Bone marrow (tissue), 2 donors: ENCODE measurements around the gene S100A5.

Experiments
- DNase-seq, 2 donors: peaks; one replicate each; lab custom pipeline; 2025; lab: John Stamatoyannopoulos, UW

Gene S100A5

DNA sequence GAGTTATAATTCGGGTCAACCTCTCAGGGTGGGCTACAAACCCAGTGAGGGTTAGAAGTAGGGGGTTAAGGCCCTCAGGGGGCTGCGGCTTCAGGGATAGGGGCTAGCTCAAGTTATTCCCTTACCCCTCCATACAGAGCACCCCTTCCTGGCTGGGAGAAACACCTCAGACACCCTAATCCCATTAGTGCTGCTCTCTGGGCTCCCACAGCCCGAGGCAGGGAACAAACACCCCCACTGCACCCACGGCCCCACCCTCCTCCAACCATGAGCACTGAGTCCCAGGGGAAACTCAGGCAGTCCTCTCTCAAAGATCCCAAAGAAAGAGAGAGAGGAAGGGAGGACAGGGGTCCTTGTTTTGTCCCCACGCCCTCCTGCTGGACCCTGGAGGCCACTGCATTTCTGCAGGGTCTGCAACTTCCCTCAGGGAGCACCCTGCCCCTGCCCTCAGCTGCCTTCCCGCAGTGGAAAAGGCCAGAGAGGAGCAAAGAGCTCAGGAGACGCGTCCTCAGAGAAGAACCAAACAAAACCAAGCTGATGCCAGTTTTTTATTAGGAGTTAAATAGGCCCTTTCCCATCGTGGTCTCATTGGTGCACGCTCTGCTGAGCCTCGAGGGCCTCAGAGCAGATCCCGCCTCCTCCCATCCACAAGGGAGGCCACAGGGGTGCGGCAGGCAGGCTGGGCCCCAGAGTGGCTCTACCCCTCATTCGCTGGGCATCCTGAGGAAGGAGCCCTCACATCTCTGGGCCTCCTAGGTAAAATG, 6.2 kb upstream of the S100A5 start:
- DNase-seq, result no peak

DNA sequence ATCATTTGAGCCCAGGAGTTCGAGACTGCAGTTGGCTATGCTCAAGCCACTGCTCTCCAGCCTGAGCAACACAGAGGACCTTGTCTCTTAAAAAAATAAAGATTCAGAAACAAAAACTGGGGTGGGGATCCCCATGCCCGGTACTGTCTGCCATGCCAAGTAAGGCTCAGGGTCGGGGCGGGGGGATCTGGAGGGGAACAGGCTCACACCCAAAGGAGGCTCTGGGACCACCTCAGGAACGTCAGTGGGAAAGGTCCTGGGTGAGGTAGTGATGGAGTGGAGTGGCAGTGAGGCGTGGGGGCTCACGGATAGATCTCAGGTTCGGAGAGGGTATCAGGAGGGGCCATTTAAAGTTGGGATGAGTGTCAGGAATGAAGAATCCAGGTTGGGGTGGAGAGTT, 5.6 kb upstream of the S100A5 start:
- DNase-seq, result no peak

DNA sequence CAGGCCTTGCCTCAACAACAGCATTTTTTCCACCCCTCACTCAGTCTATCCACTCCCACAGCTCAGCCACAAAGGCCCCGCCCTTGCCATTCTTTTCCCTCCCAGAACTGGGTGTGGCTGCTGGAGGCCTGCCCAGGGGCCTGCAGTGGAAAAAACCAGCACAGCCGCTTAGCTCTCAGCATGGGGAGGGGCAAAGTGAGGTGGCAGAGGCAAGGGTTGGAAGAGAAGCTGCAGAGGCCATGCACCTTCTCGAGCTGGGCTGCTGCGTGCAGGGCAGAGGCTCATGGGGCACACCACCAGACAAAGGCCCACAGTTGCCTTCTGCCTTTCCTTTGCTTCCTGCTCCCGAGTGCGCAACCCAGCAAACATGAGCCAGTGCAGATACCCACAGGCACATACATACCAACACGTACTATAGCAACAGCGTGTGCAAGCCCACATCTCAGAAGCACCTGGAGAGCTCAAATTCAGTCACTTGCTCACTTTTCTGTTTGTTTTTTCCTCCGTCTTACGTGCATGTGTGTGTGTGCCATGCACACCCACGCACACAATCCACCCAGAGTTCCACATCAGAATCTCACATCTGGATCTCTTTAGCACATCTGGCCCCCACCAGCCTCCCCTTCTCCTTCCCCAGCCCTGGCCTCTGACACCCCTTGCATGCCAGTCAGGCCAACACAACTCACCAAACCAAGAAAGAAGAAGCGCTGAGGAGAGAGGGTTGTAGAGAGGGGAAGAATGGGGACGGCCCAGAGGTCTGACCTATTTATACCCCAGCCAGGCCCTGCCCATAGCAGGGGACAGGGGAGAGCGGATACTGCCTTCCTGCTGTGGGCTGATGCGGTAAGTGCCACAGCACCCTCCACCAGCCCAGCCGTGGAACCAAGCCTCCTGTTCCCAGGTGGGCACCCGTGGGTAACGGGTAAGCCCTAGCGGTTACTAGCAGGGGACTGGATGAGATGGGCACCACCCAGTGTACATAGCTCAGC, 4.6 kb upstream of the S100A5 start, which contains the start of gene S100A4:
Gene S100A4 (minus strand): TSS at position 740 of the 989 bp plus-strand sequence. CDS start 1,012 bp downstream, outside the sequence.
- DNase-seq, result peak; percentile 58 to 90

DNA sequence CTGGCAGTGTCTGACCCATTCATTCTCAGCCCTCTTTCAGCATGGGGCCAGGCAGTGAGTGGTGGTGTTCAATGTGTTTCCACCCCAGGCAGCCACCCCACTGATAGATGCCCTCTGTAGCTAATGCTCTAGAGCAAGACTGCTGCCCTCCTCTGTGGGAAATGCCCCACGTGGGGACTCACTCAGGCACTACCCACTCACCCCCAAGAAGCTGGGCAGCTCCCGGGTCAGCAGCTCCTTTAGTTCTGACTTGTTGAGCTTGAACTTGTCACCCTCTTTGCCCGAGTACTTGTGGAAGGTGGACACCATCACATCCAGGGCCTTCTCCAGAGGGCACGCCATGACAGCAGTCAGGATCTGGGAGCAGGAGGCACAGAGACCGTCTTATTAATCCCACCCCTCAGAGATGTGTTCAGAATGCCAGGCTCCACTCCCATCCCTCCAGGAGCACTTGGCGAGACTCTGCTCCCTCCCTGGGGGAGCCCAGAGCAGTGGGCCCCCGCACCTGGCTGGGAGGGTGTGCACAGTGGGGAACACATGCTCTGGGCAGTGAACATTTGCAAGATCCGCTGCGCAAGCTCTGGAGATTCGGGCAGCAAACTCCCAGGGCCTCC, 3.8 kb upstream of the S100A5 start:
- DNase-seq, result no peak

DNA sequence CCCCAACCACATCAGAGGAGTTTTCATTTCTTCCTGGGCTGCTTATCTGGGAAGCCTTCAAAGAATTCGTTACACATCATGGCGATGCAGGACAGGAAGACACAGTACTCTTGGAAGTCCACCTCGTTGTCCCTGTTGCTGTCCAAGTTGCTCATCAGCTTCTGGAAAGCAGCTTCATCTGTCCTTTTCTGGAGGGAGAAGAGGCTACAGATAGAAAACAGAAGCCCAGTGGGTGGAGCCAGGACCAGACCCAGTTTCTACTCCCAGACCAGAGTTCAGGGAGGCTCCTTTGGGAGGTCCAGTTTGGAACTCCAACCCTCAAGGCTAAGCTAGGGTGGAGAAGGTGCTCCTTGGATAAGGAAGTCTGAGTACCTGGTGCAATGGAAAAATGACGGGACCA, 3.0 kb upstream of the S100A5 start:
- no peak for DNase-seq

DNA sequence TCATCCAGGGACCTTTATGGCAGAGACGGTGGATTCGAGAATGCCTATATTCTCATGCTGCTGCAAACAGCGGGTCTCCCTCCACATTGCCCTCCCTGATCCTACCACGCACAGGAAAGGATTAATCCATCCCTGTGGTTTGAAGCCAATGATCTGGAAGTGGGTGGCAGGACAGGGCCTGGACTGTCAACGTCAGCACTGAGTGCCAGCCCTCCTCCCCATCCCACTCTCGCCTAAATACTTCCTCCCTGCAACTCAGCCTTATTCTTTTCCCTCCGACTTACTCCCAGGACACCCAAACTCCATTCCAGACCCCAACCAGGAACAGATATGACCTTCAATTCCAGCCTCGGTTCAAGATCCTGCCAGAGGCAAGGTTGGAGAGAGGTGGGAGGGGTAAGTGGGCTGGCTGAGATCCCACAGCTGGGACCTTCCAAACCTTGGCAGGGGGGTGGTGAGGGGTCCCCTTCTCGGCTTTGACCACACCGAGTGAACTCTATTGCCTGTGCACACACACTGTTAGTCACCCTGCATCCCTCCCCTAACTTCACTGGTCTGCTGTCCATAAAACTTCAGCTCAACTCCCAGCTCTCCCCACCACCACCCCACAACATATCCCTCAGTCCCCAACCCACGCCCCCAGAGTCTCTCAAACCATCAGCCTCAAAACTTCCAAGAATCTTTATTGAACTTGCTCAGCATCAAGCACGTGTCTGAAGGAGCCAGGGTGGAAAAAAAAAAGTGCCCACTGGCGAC, 2.4 kb upstream of the S100A5 start:
- DNase-seq, result no peak

DNA sequence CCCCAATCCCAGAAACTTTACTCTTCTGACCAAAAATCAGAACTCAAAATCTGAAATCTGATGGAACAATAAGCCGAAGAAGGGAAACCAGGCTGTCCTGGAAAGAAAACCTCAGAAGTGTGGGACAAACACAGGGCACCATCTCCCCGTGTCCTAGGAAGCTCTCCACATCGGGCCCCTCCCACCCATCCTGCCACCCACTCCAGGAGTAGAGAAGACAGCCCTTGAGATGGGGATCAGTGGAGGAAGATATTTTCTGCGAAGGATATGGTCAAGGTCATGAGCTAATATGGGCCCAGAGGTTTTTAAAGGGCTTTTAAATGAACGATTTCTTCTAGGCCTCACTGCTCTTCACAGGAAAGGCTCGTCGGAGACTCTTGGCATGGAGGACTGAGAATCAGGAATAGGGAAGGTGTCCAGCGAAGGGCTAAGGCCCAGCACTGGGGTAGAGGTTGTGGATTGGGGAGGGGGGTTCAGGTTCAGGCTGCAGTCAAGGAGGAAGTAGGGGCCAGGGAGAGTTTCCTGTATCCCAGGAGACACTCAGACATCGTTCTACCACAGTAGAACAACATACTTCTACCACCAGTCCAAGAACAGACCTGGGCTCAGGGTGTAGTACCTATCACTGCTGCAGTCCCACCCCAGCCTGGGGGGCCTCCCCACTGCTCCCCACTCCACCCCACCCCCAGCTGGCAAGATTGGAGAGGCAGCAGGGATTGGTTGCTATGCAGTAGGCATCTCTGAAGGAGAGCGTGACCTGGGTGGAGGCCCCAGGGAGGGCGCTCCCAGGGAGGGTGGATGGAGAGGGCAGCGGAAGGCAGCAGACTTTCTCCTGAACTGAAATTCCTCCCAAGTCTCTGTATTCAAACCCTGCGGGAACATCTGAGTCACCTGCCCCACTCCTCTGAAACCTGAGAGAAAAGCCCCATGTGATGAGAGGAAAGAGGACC, 1.2 kb upstream of the S100A5 start:
- DNase-seq, result no peak

DNA sequence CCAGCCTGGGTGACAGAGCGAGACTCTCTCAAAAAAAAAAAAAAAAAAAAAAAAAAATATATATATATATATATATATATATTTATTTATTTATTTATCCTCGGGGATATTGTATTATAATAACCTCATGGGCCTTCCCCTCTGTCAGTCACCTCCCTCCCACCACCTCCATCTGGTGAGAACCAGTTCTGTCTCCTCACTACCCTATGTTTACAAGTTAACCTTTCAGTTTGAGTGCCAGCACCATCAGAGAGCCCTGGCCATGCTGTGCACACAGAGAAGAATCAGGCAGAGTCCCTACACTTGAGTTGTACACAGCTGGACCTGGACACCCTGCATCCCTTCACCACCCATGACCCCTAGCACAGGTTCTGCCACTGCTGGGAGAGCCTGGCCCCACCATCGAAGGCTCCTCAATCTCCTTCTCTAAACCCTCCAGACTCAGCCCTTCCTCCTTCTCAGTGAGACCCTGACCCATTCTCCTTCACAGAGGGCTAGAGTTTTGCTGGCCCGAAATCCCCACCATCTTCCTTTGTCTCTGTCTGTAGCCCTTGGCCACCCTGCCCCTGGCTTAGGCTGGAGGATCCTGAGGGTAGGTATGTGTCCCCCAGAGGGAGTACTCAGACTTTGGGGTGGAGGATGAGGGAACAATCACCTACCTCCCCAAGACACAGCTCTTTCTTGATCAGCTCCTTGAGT, 1.2 kb downstream of the S100A5 start:
- no peak for DNase-seq

DNA sequence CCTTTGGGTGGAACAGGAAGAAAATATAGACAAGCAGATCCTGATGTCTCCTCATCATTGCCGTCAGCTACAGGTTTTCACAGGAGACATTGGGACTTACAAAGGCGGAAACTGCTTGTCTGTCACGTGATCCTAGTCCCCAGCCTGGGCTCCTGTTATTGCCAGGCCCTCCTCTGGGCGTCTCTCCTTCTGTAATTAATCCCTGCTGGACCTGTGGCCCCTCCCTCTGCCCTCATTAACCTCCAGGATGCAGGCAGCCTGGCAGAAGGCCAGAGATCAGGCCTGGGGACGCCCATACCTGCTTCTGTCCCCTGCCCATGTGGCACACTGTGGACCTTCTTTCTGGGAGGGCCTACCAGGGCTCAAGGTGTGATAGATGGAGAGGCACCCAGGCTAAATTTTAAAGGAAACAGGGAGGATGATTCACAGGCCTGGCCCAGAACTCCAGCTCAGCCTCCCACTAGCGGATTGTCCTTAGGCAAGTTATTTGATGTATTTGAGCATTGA, 2.4 kb downstream of the S100A5 start:
- DNase-seq, result no peak

DNA sequence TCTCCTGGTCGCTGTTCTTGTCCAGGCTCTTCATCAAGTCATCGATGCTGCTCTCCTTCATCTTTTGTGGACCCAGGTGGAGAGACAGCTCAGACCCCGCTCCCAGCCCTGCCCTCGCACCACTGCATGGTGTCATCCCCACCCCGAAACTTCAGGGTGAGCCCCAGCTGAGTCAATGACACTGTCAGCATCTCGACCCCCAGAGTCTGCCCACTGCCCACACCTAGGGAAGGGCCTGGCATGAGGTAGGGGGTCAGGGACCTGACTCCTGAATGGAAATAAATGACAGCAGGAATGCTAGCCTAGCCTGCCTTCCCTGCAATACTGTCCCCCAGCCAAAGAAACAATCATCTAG, 3.4 kb downstream of the S100A5 start:
- no peak for DNase-seq

DNA sequence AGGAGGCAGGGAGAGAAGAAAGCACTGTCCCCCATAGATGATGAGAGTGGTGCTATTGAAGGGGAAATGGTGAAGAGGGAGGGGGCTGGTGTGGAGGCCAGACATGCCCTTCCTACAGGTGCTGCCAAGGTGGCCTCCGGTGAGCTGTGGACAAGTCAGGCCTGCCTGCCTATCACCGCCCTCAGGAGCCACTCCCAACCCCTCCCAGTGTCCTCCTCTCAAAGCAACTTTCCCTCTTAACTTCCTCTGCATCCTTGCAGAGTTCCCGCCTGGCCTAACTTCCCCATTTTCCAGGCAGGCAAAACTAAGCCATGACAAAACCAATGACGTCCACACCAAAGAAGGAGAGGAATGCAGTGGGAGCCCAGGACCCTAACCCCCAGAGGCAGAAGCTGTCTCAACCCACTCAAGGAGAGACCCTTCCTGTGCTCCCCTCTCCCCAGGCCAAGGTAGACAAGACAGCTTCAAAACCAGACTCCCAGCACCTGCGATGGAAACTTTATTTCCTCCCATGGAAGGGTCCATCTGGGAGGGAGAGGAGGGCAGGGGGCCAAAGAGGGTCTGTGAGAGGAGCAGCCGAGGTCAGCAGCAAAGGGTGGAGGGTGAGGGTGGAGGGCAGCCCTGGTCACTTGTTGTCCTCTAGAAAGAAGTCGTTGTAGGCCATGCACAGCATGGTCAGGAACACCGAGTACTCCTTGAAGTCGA, 3.9 kb downstream of the S100A5 start:
- no peak for DNase-seq

DNA sequence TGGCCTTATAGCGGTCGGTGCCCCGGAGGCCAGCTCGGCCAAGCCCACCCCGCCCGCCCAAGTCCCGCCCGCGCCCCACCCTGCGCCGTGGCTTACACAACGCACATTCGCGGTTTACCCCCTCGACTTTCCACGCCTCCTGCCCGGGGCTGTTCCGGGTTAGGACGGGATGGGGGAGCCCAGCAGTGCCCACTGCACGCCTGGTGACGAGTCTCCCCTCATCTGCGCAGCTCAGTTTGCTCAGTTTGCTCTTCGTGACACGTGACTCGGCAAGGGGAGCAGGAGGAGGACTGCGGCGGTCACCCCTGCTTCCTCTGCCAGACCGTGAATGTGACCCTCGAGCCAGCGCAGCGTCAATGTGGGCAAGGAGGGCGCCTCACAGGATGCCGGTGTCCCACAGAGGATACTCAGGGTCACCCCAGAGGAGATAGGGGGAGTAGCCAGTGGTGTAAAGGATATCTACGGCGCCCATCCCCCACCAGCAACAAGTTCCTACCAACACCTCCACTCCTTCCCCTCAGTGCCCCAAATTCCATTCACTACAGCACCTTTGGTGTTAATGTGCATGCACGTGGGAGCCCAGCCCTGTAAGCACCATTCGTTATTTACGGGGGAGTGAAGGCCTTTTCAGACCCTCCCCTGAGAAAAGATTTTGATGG, 4.6 kb downstream of the S100A5 start:
- peak; percentile 72 to 77 for DNase-seq

DNA sequence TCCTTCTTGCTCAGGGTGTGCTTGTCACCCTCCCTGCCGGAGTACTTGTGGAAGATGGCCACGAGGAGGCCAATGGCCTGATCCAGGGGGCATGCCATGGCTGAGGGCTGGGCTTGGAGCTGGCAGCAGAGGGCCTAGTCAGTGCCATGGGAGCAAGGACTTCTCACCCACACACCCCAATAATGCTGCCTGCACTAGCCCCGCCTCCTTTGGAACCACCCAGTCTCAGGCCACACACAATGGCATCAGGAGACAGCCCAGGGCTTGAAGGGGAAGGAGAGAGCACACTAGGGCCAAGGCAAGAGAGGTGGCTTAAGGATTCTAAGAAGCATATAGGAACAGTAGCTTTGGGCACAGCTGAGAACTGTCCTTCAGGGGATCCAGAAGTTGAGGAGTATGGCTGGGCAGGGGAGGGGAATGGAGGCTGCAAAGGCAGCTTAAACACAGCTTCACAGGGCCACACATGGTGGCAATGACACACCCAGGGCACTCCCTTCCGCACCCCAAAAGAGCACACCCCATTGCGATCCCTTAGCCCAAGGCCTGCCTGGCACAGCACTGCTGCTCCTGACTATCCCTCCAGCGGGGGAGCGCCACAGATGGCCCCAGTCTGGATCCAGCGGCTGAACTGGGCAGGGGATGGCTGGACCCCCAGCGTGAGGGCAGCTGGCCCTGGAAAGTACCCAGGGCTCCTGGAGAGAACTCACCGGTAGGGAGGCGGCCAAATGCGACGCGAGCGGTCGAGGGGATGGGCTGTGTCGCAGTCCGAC, 5.3 kb downstream of the S100A5 start, which contains the start of gene S100A6:
Gene S100A6 (minus strand): TSS at position 750 of the 770 bp plus-strand sequence. CDS start 652 bp downstream, at position 98.
- DNase-seq, result peak; percentile 24 to 67

DNA sequence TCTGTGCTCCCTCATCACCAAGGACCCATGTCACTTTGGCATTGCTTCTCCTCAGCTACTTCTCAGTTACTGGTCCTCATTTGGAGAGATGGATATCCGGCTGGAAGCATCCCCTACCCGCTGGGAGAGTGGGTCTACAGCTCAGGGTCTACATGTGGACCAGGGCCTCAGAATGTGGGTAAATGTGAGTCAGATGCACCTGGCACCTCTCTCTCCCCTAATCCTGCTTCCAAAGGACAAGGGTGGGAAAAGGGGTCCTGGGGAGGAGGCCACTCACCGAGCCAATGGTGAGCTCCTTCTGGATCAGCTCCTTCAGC, 5.9 kb downstream of the S100A5 start:
- no peak for DNase-seq

DNA sequence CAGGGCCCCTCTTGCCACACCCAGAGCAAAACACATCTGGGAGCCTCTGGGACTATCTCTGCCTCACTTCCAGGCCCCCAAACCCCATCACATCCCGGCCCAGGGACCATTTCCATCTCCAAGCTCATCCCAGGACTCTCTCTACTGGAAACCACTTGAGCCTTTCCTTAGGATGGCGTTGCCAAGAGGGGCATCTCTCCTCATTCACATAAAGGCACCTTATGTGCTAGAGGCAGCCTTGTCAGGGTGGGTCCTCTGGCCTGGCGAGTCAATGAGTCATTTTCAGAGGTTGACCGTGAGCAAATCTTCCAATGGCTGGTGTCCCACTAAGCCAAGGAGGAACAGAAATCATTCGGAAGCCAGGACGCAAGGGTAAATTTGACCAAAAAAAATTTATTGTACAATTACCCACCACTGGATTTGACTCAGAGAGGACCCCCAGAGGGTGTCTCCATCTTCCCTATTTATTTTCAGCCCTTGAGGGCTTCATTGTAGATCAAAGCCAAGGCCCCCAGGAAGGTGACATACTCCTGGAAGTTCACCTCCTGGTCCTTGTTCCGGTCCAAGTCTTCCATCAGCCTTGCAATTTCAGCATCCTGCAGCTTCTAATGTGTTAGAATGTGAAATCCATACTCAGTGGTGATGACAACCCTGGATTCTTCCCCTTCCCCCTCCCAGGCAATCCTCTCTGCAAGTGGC, 6.4 kb downstream of the S100A5 start:
- no peak for DNase-seq

DNA sequence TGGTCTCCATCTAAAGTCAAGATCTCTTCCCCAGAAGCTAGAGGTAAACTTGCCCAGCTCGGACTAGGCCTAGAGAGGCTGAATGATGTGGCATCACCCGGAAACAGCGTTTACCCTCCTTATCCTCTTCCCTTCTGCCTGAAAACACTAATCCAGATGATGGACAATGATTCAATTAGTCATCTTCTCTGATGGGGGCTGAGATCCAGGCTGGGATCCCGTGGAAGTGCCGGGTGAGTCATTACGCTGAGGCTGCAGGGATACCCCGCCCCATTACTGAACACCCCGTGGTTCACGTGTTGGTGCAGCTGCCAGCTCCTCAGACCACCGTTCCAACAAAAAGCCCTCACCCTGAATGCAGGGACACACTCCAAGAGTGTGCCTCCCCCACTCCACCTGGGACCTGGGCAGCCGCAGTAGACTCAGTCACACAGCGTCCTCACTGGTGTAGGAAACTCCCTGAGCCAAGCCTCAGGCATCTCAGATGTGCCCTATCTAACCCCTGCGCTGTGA, 7.0 kb downstream of the S100A5 start:
- DNase-seq, result no peak
